ENCODE measurements around the gene MUC6. TPM values are rescaled to one million over a fixed set of nuclear protein-coding genes. Genes with fewer than 3 reads are reported as not detected.

MUC6 gene
- polyA plus RNA-seq, 1 of the 3 experiments (the other 2 are of a cell fraction): not detected

- POLR2A ChIA-PET: interaction anchor here (1.1 kb wide), 1 partner anchor 204 kb away, joined by 3 read pairs; no protein-coding TSS in a partner anchor
- no peaks in the 10 kb centered on the region for H3K9me2 ChIP-seq
- H3K36me3 ChIP-seq (replicated peaks in 1 of 2; ENCODE audit: control insufficient read depth in 1 of 2, insufficient read depth in 2 of 2, low read length in 1 of 2): no peaks in the 10 kb centered on the region
- no peaks in the 10 kb centered on the region for H4K20me1 ChIP-seq (ENCODE audit: insufficient read depth)
- no peak overlapping the region for H2AFZ ChIP-seq (ENCODE audit: low read depth)
- CTCF ChIA-PET: interaction anchor here (0.7 to 3.4 kb wide), 26 partner anchors 11 to 1396 kb away, joined by 3 to 70 read pairs (median 6); partner anchors contain the start of genes AP2A2, MUC2, MUC6 and POLR2L
- DNase-seq: peak; percentile 34
- 93% methylated on average over 11 of the region's 25 CpGs for WGBS (ENCODE audit: low lambda C conversion rate)
- H3K27me3 ChIP-seq (ENCODE audit: insufficient read depth): no peaks in the 10 kb centered on the region; the same call in 1 of the 2 replicates
- H3K9me3 ChIP-seq: no peaks in the 10 kb centered on the region
- no peak overlapping the region for H3K27ac ChIP-seq (ENCODE audit: low read depth in 2 of 2, low read length in 1 of 2)
- H3K4me2 ChIP-seq: no peak overlapping the region
- H3K79me2 ChIP-seq (ENCODE audit: insufficient read depth): no peaks in the 10 kb centered on the region
- H3K4me3 ChIP-seq (ENCODE audit: low read depth in 2 of 2, low read length in 1 of 2): no peak overlapping the region
- H3K4me1 ChIP-seq (ENCODE audit: control insufficient read depth in 1 of 2, insufficient read depth in 2 of 2, low read depth in 1 of 2, low read length in 1 of 2): peaks cover 0 to 22% of the 10 kb centered on the region in 2 experiments; a peak in 1 of 4 replicates
- no peak overlapping the region for H3K9ac ChIP-seq
- no peaks in the 10 kb centered on the region for H3F3A ChIP-seq (replicated peaks; ENCODE audit: insufficient read depth)
- no peak for TF ChIP-seq PBX3 (IDR thresholded peaks at IDR 0.05)
- no peak for TF ChIP-seq CHD2 (IDR thresholded peaks at IDR 0.05; ENCODE audit: low read length, partially characterized antibody)
- no peak for TF ChIP-seq GATA2 (CRISPR knock-in tag; IDR thresholded peaks at IDR 0.05)
Measured at GRCh38 chr11:1052133-1053011, 15.9 kb upstream of the MUC6 start.

- H3K9me2 ChIP-seq: no peaks in the 10 kb centered on the region
- H3K4me2 ChIP-seq: no peak overlapping the region
- peak; percentile 36 for DNase-seq
- H3K4me3 ChIP-seq (ENCODE audit: low read depth in 2 of 2, low read length in 1 of 2): no peak overlapping the region
- H3K9me3 ChIP-seq: no peaks in the 10 kb centered on the region
- no peaks in the 10 kb centered on the region for H3F3A ChIP-seq (replicated peaks; ENCODE audit: insufficient read depth)
- CTCF ChIA-PET: interaction anchor here (0.5 to 3.2 kb wide), 37 partner anchors 9 to 268 kb away, joined by 3 to 70 read pairs (median 4); partner anchors contain the start of genes AP2A2, MUC2, MUC6 and POLR2L
- POLR2A ChIA-PET: interaction anchor here (1.1 kb wide), 1 partner anchor 203 kb away, joined by 3 read pairs; no protein-coding TSS in a partner anchor
- WGBS (ENCODE audit: low lambda C conversion rate): 47% methylated on average over 11 of the region's 15 CpGs
- H4K20me1 ChIP-seq (ENCODE audit: insufficient read depth): no peaks in the 10 kb centered on the region
- no peaks in the 10 kb centered on the region for H3K79me2 ChIP-seq (ENCODE audit: insufficient read depth)
- H3K27ac ChIP-seq (ENCODE audit: low read depth in 2 of 2, low read length in 1 of 2): no peak overlapping the region
- H3K9ac ChIP-seq: no peak overlapping the region
- no peaks in the 10 kb centered on the region for H3K36me3 ChIP-seq (replicated peaks in 1 of 2; ENCODE audit: control insufficient read depth in 1 of 2, insufficient read depth in 2 of 2, low read length in 1 of 2)
- no peak overlapping the region for H2AFZ ChIP-seq (ENCODE audit: low read depth)
- no peaks in the 10 kb centered on the region; the same call in 1 of the 2 replicates for H3K27me3 ChIP-seq (ENCODE audit: insufficient read depth)
- peaks cover 0 to 22% of the 10 kb centered on the region in 2 experiments; a peak in 1 of 4 replicates for H3K4me1 ChIP-seq (ENCODE audit: control insufficient read depth in 1 of 2, insufficient read depth in 2 of 2, low read depth in 1 of 2, low read length in 1 of 2)
- TF ChIP-seq POLR2AphosphoS5 (IDR thresholded peaks at IDR 0.05; ENCODE audit: low read depth, low read length) (no peak), NRF1 (IDR thresholded peaks at IDR 0.05; ENCODE audit: low read depth, low read length) (no peak), MAX (IDR thresholded peaks at IDR 0.05; ENCODE audit: low read depth) (no peak), TAF1 (IDR thresholded peaks at IDR 0.05; ENCODE audit: borderline replicate concordance, low read depth, low read length) (no peak), ELF1 (IDR thresholded peaks at IDR 0.05) (no peak), SMC3 (IDR thresholded peaks at IDR 0.05; ENCODE audit: low read depth, low read length) (no peak), REST (IDR thresholded peaks at IDR 0.05; ENCODE audit: low read depth, low read length) (no peak), YY1 (IDR thresholded peaks at IDR 0.05; ENCODE audit: low read depth) (no peak), TEAD4 (IDR thresholded peaks at IDR 0.05; ENCODE audit: borderline replicate concordance, insufficient read depth) (no peak), FOXJ3 (CRISPR knock-in tag; IDR thresholded peaks at IDR 0.05) (no peak), ZBTB33 (IDR thresholded peaks at IDR 0.05; ENCODE audit: borderline replicate concordance, low read depth) (no peak), EZH2phosphoT487 (IDR thresholded peaks at IDR 0.05; ENCODE audit: borderline replicate concordance, low read depth) (no peak), MXI1 (IDR thresholded peaks at IDR 0.05; ENCODE audit: low read depth, low read length) (no peak)
Measured at GRCh38 chr11:1051356-1052132, 15.0 kb upstream of the MUC6 start.

All from SK-N-SH (cell line).